Adipose tissue (tissue), 3 donors: ENCODE results near the gene PARD3. TPM values are rescaled to one million over a fixed set of nuclear protein-coding genes. Genes with fewer than 3 reads are reported as not detected.

Experiments used
- H3K27ac ChIP-seq: one replicate; pipeline ENCODE4 v1.5.1; 2013; ENCODE audit warnings: low read depth, low read length
- whole genome bisulfite sequencing, 3 donors: extraction: QIAGEN DNeasy Blood & Tissue Kit; methylation state at CpG; one replicate each; pipeline ENCODE4 v1.1.7; 2013; 5-methylcytosine and 5-hydroxymethylcytosine counted together
- polyA plus RNA-seq, 3 donors: library from polyadenylated mRNA; stranded (reverse); fragments of 200-250 nt; gene quantifications; one replicate each; pipeline ENCODE4 v1.2.3, GENCODE V29; 2013
- donor health status: healthy with polysubstance abuse.
- donor health status: Bipolar disorder and iron deficiency.
- donor health status: healthy.

PARD3 gene
- polyA plus RNA-seq, 3 donors, result 11.2 to 20.6 (median 17.2) TPM

DNA sequence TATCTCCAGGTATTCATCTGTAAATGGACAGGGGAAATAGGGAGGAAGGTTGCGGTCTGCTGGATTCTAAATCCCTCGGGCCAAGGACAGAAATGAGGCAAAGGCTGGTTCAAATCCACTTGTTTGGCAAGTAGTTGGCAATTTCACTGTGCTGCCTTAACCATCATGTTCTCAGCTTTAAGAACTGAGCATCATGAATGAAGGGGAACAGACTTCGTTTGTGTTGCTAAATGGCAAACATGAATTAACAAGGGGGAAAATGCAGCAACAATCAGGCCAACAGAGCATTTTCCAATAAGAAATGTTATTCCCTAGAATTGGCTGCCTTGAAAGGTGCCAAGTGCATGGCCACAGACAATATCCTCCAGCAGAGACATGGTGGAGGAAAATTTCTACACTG lies 36.9 kb downstream of the PARD3 start:
- WGBS, 3 donors, result 75 to 86% (median 80%) methylated on average over 3 of the region's 3 CpGs
- H3K27ac ChIP-seq, result no peak overlapping the region

DNA sequence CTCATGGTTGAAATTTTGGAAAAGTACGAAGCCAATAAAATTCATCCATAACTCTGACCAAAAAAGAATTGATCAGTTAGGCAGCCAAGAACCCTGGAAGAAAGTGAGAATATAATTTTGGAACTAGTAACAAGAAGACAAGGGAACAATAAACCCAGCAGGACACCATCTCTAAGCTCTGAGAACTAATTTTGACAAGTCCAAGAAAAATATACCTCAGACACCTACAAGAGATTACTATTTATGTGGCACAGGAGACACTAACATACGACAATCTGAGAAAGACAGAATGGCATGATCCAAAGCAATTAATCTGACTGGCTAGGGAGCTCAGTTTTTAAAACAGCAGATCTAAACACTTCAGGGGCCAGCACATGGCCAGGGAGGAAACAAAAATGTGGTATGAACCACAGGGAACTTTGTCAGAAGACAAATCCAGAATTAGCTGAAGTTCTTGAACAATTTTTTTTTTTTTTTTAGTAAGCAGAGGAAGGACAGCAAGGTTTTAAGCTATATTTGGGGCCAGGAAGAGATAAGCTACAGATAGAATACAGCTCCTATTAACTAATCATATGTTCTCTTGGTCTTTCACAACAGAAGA lies 38.9 kb downstream of the PARD3 start:
- WGBS, 3 donors, result 66 to 77% (median 70%) methylated on average over 2 of the region's 2 CpGs
- H3K27ac ChIP-seq, result no peak overlapping the region

DNA sequence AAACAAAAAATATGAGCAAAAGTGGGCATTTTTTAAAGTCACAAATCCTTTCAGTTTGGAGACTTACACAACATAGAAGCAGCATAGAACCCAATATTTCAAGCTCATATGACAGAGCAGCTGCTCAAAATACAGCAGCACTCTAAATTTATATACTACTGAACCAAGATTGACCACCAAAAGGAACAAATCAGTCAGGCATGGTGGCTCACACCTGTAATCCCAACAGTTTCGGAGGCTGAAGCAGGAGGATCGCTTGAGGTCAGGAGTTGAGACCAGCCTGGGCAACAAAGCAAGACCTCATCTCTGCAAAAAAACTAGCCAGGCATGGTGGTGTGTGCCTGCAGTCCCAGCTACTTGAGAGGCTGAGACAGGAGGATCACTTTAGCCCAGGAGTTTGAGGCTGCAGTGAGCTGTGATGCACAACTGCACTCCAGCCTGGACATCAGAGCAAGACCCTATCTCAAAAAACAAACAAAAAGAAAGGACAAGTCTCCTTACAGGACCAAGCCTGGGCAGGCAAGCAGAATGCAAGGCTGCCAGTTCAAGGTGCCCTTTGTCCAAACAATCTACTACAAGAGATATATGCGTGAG lies 40.0 kb downstream of the PARD3 start:
- no peak overlapping the region for H3K27ac ChIP-seq
- 71 to 95% (median 88%) methylated on average over 3 of the region's 3 CpGs for WGBS, 3 donors

DNA sequence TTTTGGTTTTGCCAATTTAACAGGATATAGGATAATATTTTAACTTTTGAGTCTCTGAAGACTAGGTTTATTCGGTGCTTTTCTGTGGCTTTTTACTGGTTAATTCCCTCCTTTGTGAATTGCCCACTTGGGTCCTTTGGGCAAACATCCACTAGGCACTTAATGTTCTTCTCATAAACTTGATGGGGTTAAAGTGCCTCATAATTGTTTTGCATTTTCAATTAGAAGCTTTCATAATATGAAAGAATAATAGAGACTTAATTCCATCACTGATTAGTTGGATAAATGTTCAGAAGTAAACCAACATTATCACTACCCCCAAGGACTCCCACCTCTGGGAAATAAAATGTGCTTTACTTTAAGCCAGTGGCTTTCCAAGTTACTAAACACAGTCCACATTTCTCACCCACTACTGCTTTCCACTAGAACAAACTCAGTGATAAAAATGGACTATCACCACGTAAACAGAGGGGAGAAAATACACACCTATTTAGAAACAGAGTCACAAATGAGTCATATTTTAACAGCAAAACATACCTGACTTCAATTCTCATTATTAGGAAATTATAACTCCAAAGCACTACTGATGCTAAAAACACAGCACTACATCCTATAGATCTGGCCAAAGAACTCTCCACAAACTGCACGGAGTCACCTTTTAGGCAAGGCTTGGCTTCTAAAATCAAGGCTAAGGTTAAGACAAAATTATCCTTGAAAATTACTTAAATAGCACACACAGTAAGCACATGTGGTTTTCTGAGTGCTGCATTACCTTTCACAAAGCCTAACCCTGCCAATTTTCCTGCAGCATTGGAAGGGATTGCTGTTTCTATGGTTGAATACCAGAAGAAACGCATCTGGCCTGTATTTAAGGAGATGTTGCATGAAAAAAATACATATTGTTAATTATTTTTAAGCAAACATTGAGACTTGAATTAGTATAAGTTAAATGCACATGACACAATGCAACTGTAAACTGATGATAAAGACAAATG lies 41.2 kb downstream of the PARD3 start:
- H3K27ac ChIP-seq, result no peak overlapping the region

DNA sequence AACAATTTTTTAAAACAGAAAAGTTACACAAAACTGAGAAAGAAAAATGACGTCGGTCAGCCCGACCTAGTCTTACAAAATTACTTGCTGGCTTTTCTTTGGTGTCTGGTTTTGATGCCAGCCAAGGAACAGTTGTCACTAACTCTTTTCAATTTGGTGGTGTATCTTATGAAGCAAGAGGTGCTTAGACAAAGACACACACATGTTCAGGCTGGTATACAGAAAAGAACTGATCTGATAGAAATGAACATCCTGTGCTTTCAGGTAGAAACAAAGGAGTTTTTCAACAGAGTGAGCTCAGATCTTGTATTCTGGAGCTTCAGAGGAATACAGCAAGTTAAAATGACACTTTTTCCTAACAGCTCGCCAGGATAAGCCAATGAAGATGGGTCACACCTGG lies 43.6 kb downstream of the PARD3 start:
- H3K27ac ChIP-seq, result no peak overlapping the region
- WGBS, 3 donors, result 86 to 89% (median 87%) methylated on average over 4 of the region's 4 CpGs

More for the DNA sequence above, 41.2 kb downstream of the PARD3 start:
- 68 to 82% (median 76%) methylated on average over 4 of the region's 4 CpGs for WGBS, 3 donors

DNA sequence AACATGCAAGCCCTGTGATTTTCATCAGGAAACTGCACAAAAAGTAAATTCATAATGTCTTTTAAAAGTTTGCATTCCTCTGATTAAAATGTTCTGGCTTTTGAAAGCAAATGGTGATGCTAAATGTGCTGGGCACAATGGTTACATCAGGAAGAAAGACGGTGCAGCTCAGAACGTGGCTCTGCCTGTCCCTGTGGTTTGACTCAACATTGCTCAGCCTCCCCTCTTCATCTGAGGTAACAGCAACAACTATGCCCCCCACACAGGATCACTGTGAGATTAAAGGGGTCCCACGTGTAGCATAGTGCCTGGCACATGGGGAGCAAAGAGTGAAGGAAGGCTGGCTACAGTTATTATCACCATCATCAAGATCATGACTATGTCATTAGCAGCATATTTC lies 44.0 kb downstream of the PARD3 start:
- H3K27ac ChIP-seq, result no peak overlapping the region
- WGBS, 3 donors, result 74 to 81% (median 75%) methylated on average over 3 of the region's 3 CpGs

DNA sequence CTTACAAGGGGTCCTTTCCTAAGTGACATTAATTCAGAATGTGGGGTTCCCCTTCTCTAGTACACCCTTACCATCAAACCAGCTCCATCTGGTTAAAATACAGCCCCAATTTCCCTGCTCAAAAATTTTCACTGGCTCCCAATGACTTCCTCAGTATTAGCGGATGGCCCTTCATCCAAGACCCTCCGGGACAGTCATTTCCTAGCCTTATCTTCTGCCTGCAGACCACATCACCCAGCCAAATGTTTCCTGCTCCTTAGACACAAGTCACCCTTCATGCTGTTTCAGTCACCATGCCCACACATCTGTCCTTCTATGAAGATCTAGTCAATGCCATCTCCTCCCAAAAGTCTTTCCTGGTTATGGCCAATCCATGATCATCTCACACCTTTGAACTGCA lies 45.2 kb downstream of the PARD3 start:
- H3K27ac ChIP-seq, result no peak overlapping the region
- WGBS, 3 donors, result 52 to 98% (median 55%) methylated on average over 2 of the region's 2 CpGs

DNA sequence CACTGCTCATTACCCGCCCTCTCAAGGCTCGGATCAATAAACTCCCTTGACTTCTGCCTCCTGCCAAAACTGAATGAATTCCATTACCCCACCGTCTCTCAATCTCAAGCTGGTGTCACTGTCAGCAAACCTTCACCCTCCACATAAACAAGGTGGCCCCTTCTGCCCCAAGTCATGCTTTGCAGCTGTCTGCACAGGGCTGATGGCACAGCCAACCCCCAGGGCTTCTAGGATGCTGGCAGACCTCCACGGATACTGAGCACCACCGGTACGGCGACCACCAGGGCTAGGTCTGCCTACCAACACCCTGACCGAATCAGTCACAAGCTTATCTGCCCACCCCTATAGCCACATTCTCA lies 46.1 kb downstream of the PARD3 start:
- WGBS, 3 donors, result 46 to 87% (median 72%) methylated on average over 8 of the region's 8 CpGs
- H3K27ac ChIP-seq, result no peak overlapping the region

DNA sequence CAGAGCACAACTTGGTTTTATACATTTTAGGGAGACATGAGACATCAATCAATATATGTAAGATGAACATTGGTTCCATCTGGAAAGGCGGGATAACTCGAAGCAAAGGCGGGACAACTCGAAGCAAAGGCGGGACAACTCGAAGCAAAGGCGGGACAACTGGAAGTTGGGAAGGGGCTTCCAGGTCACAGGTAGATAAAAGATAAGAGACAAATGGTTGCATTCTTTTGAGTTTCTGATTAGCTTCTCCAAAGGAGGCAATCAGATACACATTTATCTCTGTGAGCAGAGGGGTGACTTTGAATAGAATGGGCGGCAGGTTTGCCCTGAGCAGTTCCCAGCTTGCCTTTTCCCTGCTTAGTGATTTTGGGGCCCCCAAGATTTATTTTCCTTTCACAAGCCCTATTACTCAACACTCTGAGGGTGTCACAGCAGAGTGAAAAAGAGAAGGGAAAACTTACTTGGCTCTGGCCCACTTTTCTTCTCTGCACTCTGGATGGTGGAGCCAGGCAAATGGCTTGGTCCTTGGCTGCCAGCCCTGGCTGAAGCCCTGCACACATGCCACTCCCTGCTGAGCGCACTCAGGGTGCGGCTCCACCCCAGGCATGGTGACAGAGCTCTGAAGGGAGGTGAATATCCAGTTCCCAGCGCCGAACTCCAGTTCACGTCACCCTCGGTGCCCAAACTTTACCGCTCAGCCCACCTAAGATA lies 46.7 kb downstream of the PARD3 start:
- 53 to 85% (median 70%) methylated on average over 15 of the region's 15 CpGs for WGBS, 3 donors
- no peak overlapping the region for H3K27ac ChIP-seq

DNA sequence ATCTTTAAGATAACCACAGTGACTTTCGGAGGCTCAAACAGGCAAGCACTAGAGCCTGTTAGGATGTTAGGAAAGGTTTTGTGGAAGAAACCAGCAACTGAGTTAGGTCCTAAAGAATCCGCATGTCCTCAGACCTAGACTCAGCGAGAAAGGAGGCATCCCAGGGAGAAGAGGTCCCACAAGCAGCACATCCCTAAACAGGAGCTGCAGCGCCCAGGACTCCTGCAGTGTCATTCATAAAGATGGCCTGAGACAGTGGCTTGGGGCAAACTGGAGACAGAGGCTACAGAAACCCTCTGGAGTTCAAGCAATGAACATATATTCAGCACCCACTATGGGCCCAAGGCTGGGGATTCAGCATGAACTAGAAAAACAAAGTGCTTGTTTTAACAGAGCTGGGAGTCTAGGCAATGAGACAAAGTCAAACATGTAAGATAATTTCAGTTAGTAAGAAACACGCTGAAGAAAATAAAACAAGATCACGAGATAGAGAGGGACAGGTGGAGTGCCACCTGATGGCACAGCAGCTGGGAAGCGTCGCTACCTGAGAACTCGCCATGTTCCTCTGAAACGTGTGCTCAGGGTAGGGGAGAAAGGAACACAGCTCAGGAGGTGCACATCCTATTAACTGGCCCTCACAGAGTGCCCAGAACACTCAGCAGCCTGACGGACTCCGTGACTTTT lies 48.1 kb downstream of the PARD3 start:
- no peak overlapping the region for H3K27ac ChIP-seq
- WGBS, 3 donors, result 90 to 96% (median 93%) methylated on average over 12 of the region's 12 CpGs

DNA sequence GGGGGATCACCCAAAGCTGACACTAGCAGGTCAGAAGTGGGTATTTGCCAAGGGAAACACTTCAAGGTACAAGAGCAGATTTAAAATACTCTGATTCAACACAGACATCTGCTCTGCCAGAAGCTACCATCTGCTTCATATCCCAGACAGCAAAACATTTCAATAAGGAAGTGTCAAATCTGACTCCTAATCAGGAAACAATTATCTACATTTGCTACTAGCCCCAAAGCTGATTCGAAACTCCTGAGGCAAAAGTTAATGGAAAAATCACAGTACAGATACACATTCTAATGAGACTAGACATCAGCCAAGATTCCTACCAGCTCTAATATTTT lies 48.9 kb downstream of the PARD3 start:
- H3K27ac ChIP-seq, result no peak overlapping the region
- WGBS, 3 donors, result 17 to 58% (median 53%) methylated on average over 1 of the region's 1 CpG

DNA sequence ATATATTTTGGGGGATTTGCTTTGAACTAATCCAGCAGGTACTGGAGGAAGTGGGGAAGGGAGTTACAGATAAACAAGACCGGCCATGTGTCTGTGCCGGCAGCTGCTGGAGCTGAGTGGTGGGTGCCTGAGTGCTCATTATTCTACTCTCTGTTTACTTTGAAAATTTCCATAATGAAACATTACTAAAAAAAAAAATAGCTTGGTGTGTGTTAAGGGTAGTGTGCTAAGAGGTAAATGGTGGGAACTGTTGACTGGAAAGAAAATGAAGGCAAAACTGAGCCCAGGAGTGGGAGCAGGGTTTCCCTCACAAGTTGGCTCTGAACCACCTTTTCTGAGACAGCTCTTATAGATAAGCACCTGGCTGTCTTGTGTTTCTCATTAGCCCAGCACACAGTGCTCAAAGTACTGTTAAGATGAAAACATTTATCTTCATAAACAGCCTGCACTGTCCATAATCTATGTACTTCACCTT lies 50.6 kb downstream of the PARD3 start:
- no peak overlapping the region for H3K27ac ChIP-seq
- 24 to 91% (median 90%) methylated on average over 2 of the region's 2 CpGs for WGBS, 3 donors

DNA sequence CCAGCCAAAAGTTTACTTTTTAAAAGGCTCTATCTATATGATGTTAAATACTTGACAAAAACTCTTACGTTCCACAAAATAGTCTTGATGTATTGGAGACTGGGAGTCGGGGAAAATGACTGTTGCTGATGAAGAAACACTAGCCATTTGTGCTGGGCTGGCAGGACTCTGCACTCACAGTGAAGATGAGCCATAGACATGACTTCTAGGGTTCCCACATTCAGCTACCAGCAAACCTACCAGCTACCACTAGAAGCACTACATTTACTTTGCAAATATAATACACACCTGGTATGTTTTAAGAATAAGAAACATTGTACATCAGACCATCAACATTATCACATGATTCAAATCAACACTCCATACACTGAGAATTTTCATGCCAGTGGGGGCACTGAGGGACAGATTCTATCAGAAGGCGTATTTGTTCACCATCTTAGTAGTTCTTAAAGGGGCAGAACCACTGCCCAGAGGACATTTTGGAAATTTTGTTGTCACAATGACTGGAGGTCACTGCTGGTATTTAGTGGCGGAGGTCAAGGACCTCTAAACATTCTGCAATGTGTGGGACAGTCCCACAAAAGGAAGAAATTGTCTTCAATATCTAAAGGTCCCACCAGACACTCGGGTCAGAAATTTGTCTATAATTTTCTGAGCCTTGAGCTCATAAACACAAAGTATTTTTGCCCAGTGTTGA lies 52.3 kb downstream of the PARD3 start:
- WGBS, 3 donors, result 80 to 92% (median 82%) methylated on average over 5 of the region's 5 CpGs
- no peak overlapping the region for H3K27ac ChIP-seq

DNA sequence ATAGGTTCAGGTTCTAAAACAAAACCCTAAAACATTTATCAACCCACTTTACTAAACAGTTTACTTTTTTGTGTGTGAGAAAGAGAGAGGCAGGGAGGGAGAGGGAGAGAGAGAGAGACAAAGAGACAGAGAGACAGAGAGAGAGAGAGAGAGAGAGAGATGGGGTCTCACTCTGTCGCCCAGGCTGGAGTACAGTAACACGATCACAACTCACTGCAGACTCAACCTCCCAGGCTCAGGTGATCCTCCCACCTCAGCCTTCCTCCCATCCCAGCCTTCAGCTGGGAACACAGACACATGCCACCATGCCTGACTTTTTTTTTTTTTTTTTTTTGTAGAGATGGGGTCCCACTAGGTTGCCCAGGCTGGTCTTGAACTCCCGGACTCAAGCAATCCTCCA lies 52.9 kb downstream of the PARD3 start:
- H3K27ac ChIP-seq, result no peak overlapping the region
- WGBS, 3 donors, result 95 to 98% (median 96%) methylated on average over 2 to 3 of the region's 3 CpGs

DNA sequence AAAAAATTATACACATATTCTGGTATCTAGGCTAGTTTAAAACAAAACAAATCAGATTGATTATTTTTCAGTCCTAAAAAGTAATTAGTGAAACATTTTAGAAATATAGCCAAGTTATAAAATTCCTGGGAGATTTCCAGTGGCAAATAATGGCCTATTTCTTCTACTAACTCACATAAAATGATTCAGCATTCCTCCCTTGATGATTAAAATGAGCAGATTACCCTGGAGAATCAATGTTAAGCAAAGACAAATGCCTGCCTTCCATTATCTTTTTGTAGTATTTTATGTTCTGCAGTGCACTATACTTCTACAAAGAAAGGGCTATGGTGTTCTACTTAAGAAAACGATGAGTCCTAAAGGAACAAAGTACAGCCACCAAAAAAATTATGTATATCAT lies 53.6 kb downstream of the PARD3 start:
- no peak overlapping the region for H3K27ac ChIP-seq

DNA sequence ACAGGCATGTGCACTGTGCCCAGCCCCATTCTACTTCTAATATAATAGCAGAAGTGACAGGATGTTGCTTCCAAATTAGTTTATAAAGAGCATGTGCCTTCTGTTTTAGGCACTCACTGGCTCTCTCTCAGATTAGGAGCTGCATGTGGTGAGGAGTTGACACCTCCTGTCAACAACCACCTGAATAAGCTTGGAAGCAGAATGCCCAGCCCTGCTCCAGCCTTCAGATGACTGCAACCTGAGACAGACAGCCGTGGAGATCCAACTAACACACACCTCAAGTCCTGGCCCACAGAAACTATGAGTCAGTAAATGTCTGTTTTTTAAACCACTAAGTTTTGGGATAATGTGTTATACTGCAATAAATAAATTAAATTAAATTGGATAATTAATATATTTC lies 54.5 kb downstream of the PARD3 start:
- 66 to 94% (median 89%) methylated on average over 1 of the region's 1 CpG for WGBS, 3 donors
- no peak overlapping the region for H3K27ac ChIP-seq

More for the DNA sequence above, 53.6 kb downstream of the PARD3 start:
- WGBS, 3 donors, result 61 to 72% (median 70%) methylated on average over 1 of the region's 1 CpG

DNA sequence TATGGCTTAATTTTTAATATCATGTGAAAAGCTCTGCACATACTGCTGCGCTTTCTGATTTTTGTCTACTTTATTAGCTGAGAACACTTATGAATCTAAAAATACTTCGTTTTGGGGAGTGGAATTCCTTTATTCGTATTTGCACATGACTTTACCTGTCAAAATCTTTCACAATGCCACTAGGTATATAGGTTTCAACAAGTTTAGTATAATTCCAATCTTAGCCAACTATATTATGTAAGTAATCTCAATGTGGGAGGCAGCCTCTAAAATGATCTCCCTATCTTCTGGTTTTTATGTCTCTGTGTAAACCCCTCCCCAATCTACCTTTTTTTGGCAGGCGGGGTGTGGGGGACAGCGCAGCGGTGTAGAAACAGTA lies 55.3 kb downstream of the PARD3 start:
- no peak overlapping the region for H3K27ac ChIP-seq
- 78 to 90% (median 87%) methylated on average over 6 of the region's 6 CpGs for WGBS, 3 donors
